Right lobe of liver (tissue), 6 donors: ENCODE measurements around the gene RWDD1. TPM values are rescaled to one million over a fixed set of nuclear protein-coding genes. Genes with fewer than 3 reads are reported as not detected.

Experiments
- ATAC-seq, 4 donors: fragments of 200-7000 bp; cut with Tn5 transposase; one replicate each; pipeline ENCODE4 v1.9.1; 2020; ENCODE audit warnings: mild to moderate bottlenecking in 4 of 4, moderate library complexity in 4 of 4
- DNase-seq, 3 donors: peaks; one replicate each; pipeline ENCODE4 v3.0.0-alpha.2; 2020
- H3K27ac ChIP-seq, 3 donors: fragments of 200-600 bp; one replicate each; pipeline ENCODE4 v1.8.0; 2022
- H3K27me3 ChIP-seq, 2 donors: fragments of 200-600 bp; one replicate each; pipeline ENCODE4 v1.8.0; 2022
- H3K36me3 ChIP-seq, 4 donors: fragments of 200-600 bp; sonication (generic) in 1 of 4; one replicate each; pipeline versions ENCODE4 v1.5.1 to v1.8.0; 2017 to 2022; ENCODE audit warnings: control low read depth in 1 of 4
- H3K4me1 ChIP-seq, 4 donors: fragments of 200-600 bp; sonication (generic) in 1 of 4; one replicate each; pipeline versions ENCODE4 v1.5.1 to v1.8.0; 2017 to 2022; ENCODE audit warnings: control low read depth in 1 of 4
- H3K4me3 ChIP-seq, 3 donors: fragments of 200-600 bp; one replicate each; pipeline ENCODE4 v1.8.0; 2022
- H3K9me3 ChIP-seq, 4 donors: fragments of 200-600 bp; sonication (generic) in 1 of 4; one replicate each; pipeline versions ENCODE4 v1.5.1 to v1.8.0; 2017 to 2022; ENCODE audit warnings: control low read depth in 1 of 4
- CTCF ChIP-seq, 4 donors: fragments of 200-600 bp in 3 of 4; fragments of 450-650 bp in 1 of 4; IDR thresholded peaks; one replicate each; pipeline versions ENCODE4 v1.5.1 to v1.8.0; 2016 to 2022; ENCODE audit warnings: antibody characterized with exemption in 4 of 4, mild to moderate bottlenecking in 2 of 4
- POLR2A ChIP-seq: fragments of 450-650 bp; IDR thresholded peaks from one replicate; pipeline ENCODE4 v1.6.1; 2017; ENCODE audit warnings: antibody characterized with exemption, mild to moderate bottlenecking
- WGBS: methylation state at CpG from one replicate; pipeline ENCODE4 v1.1.6; 2018; ENCODE audit warnings: low coverage, low lambda C conversion rate; ENCODE audit not compliant: insufficient coverage; ENCODE audit errors: missing lambda C conversion rate; 5-methylcytosine and 5-hydroxymethylcytosine counted together
- intact Hi-C, 2 donors: fragments of 100-400 bp; cut with DNase I; formaldehyde crosslinking; loops; one replicate each; pipeline versions ENCODE4 v1.11.2 to v1.14.1; 2022
- total RNA-seq, 6 experiments: library from RNA; depleted of rRNA in 2 of 6; stranded (reverse); fragments of >200 nt in 2 of 6; fragmentation: NEBNext Ultra II Directional in 3 of 6; extraction: Animal tissue kit (Norgen Biotek cat#: 25700) in 3 of 6; gene quantifications; one replicate each; pipeline versions ENCODE4 v1.1.0 to v1.2.4, GENCODE V29; 2016 to 2023
- donor health status: DM: no; HTN: yes; CAD: no.
- donor health status: DM: no; HTN: no; CAD: no.
- donor health status: DM: no; HTN: no; CAD: no.
- donor health status: DM: no; HTN: yes; CAD: no.
- donor health status: DM: no; HTN: yes; CAD: no.

The RWDD1 gene
- total RNA-seq, 6 experiments from 2014 or later, result 14.8 to 22.1 (median 21.2) TPM

GRCh38 chr6:116605935-116606334 lies 34.6 kb downstream of the RWDD1 start:
- 95% methylated on average over 2 of the region's 4 CpGs for WGBS
- no peak for TF ChIP-seq POLR2A
- no peak for TF ChIP-seq CTCF (IDR thresholded peaks at IDR 0.05)

GRCh38 chr6:116611056-116611455 lies 39.8 kb downstream of the RWDD1 start:
- no peak overlapping the region for H3K4me3 ChIP-seq
- no peaks in the 10 kb centered on the region for H3K36me3 ChIP-seq
- TF ChIP-seq POLR2A (no peak), CTCF (IDR thresholded peaks at IDR 0.05) (no peak)
- no peaks in the 10 kb centered on the region for H3K27me3 ChIP-seq
- DNase-seq (no peak), ATAC-seq (no peak)
- intact Hi-C loops, result no loop called here
- no peak overlapping the region for H3K27ac ChIP-seq
- no peaks in the 10 kb centered on the region for H3K4me1 ChIP-seq
- WGBS, result 29% methylated on average over 1 of the region's 4 CpGs
- no peaks in the 10 kb centered on the region for H3K9me3 ChIP-seq

More at GRCh38 chr6:116605935-116606334, 34.6 kb downstream of the RWDD1 start:
- Histone ChIP-seq H3K27me3 (no peaks in the 10 kb centered on the region), H3K36me3 (no peaks in the 10 kb centered on the region), H3K4me1 (no peaks in the 10 kb centered on the region), H3K9me3 (no peaks in the 10 kb centered on the region), H3K4me3 (no peak overlapping the region), H3K27ac (no peak overlapping the region)
- intact Hi-C loops, result no loop called here
- ATAC-seq, result no peak
- DNase-seq, result no peak

GRCh38 chr6:116615937-116616736 lies 44.8 kb downstream of the RWDD1 start, which contains the start of gene RSPH4A:
Gene RSPH4A (plus strand): TSS chr6:116616479. CDS start chr6:116616624, 145 bp downstream.
- Histone ChIP-seq H3K4me3 (peak within 1 kb of the TSS; percentile 21 to 48 (median 27)), H3K4me1 (peaks cover 0 to 6% (median 0%) of the 10 kb centered on the region in 4 donors), H3K27me3 (no peaks in the 10 kb centered on the region), H3K36me3 (no peaks in the 10 kb centered on the region), H3K27ac (no peak within 1 kb of the TSS), H3K9me3 (no peaks in the 10 kb centered on the region)
- TF ChIP-seq POLR2A (no peak), CTCF (IDR thresholded peaks at IDR 0.05) (no peak)
- DNase-seq, result peak; percentile 76 to 83 (median 77)
- WGBS, result 4% methylated on average over 21 of the region's 29 CpGs
- intact Hi-C loops, result no loop called here
- peak; percentile 96 to 99 (median 98) for ATAC-seq

- no peak overlapping the region for H3K27ac ChIP-seq
- TF ChIP-seq POLR2A (no peak), CTCF (IDR thresholded peaks at IDR 0.05) (no peak)
- H3K4me1 ChIP-seq, result peaks cover 0 to 6% (median 0%) of the 10 kb centered on the region in 4 donors
- intact Hi-C loops, result no loop called here
- H3K36me3 ChIP-seq, result no peaks in the 10 kb centered on the region
- H3K4me3 ChIP-seq, result peak overlapping the region; percentile 21 to 48 (median 27)
- no peaks in the 10 kb centered on the region for H3K27me3 ChIP-seq
- DNase-seq (peak in 1 of 3 donors; percentile 27), ATAC-seq (peak; percentile 33 to 49 (median 46))
- 0% methylated on average over 4 of the region's 16 CpGs for WGBS
- no peaks in the 10 kb centered on the region for H3K9me3 ChIP-seq
These were observed 45.4 kb downstream of the RWDD1 start for GRCh38 chr6:116616737-116617053.
